Mammary epithelial cell (primary cell): Measurements from ENCODE around the gene BCAS3.

Experiments
- EZH2 ChIP-seq: IDR thresholded peaks from 2 replicates; pipeline ENCODE4 v1.6.1; 2012; ENCODE audit warnings: low read length, inconsistent platforms, borderline replicate concordance
- TF ChIP-seq, protein P1 (sequence below), 2 donors: IDR thresholded peaks in 1 of 2; conservative IDR thresholded peaks in 1 of 2; 2 replicates each; pipeline ENCODE4 v1.5.1; 2011 to 2012; ENCODE audit warnings: inconsistent platforms in 2 of 2, low read length in 2 of 2, mild to moderate bottlenecking in 2 of 2, control low read depth in 1 of 2, low read depth in 1 of 2; ENCODE audit not compliant: insufficient read depth in 1 of 2; ENCODE audit errors: extremely low read depth in 1 of 2

- TF ChIP-seq, protein P1, sequence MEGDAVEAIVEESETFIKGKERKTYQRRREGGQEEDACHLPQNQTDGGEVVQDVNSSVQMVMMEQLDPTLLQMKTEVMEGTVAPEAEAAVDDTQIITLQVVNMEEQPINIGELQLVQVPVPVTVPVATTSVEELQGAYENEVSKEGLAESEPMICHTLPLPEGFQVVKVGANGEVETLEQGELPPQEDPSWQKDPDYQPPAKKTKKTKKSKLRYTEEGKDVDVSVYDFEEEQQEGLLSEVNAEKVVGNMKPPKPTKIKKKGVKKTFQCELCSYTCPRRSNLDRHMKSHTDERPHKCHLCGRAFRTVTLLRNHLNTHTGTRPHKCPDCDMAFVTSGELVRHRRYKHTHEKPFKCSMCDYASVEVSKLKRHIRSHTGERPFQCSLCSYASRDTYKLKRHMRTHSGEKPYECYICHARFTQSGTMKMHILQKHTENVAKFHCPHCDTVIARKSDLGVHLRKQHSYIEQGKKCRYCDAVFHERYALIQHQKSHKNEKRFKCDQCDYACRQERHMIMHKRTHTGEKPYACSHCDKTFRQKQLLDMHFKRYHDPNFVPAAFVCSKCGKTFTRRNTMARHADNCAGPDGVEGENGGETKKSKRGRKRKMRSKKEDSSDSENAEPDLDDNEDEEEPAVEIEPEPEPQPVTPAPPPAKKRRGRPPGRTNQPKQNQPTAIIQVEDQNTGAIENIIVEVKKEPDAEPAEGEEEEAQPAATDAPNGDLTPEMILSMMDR (conservative IDR thresholded peaks at IDR 0.05 in 1 of 2, IDR thresholded peaks at IDR 0.05 in 1 of 2; ENCODE audit: extremely low read depth in 1 of 2, insufficient read depth in 1 of 2, low read depth in 1 of 2, low read length in 2 of 2): no peak
- TF ChIP-seq EZH2: no peak
Measured at GRCh38 chr17:61221181-61221580, 543.5 kb downstream of the BCAS3 start.
